CD4-positive, alpha-beta T cell treated with Interleukin-17A for 1 hour (primary cell): ENCODE data around the gene PGLYRP2.

ENCODE experiments used
- DNase-seq: peaks from one replicate; pipeline ENCODE4 v3.0.0-alpha.2; 2020

The PGLYRP2 gene

GRCh38 chr19:15422296-15423075 lies 56.8 kb downstream of the PGLYRP2 start:
- DNase-seq = no peak

- DNase-seq = no peak
These were observed 57.5 kb downstream of the PGLYRP2 start for GRCh38 chr19:15421721-15422260.

- no peak for DNase-seq
These were observed 58.1 kb downstream of the PGLYRP2 start for GRCh38 chr19:15421136-15421695.

GRCh38 chr19:15419413-15420025 lies 59.8 kb downstream of the PGLYRP2 start:
- no peak for DNase-seq
